ENCODE measurements around the gene CCDC28B.

DNA sequence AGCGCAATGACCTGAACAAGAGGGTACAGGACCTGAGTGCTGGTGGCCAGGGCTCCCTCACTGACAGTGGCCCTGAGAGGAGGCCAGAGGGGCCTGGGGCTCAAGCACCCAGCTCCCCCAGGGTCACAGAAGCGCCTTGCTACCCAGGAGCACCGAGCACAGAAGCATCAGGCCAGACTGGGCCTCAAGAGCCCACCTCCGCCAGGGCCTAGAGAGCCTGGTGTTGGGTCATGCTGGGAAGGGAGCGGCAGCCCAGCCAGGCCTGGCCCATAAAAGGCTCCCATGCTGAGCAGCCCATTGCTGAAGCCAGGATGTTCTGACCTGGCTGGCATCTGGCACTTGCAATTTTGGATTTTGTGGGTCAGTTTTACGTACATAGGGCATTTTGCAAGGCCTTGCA, 5.4 kb upstream of the CCDC28B start:
- TF ChIP-seq CTCF (IDR thresholded peaks at IDR 0.05; ENCODE audit: poor library complexity, severe bottlenecking) (no peak), POLR2AphosphoS5 (IDR thresholded peaks at IDR 0.05) (no peak), SMC3 (conservative IDR thresholded peaks at IDR 0.05; ENCODE audit: poor library complexity) (no peak), EP300 (conservative IDR thresholded peaks at IDR 0.05; ENCODE audit: poor library complexity, severe bottlenecking) (no peak), RAD21 (conservative IDR thresholded peaks at IDR 0.05) (no peak), TAF1 (IDR thresholded peaks at IDR 0.05; ENCODE audit: low read depth) (no peak)
- TF ChIP-seq, protein P1, sequence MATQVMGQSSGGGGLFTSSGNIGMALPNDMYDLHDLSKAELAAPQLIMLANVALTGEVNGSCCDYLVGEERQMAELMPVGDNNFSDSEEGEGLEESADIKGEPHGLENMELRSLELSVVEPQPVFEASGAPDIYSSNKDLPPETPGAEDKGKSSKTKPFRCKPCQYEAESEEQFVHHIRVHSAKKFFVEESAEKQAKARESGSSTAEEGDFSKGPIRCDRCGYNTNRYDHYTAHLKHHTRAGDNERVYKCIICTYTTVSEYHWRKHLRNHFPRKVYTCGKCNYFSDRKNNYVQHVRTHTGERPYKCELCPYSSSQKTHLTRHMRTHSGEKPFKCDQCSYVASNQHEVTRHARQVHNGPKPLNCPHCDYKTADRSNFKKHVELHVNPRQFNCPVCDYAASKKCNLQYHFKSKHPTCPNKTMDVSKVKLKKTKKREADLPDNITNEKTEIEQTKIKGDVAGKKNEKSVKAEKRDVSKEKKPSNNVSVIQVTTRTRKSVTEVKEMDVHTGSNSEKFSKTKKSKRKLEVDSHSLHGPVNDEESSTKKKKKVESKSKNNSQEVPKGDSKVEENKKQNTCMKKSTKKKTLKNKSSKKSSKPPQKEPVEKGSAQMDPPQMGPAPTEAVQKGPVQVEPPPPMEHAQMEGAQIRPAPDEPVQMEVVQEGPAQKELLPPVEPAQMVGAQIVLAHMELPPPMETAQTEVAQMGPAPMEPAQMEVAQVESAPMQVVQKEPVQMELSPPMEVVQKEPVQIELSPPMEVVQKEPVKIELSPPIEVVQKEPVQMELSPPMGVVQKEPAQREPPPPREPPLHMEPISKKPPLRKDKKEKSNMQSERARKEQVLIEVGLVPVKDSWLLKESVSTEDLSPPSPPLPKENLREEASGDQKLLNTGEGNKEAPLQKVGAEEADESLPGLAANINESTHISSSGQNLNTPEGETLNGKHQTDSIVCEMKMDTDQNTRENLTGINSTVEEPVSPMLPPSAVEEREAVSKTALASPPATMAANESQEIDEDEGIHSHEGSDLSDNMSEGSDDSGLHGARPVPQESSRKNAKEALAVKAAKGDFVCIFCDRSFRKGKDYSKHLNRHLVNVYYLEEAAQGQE (IDR thresholded peaks at IDR 0.05; ENCODE audit: borderline replicate concordance), result no peak
